CD4-positive, alpha-beta T cell treated with Interleukin-10 for 1 hour (primary cell): ENCODE measurements around the gene P2RX6.
"Not testable (repeated sequence)": the region's sequence is repeated elsewhere in the genome, so short reads cannot be mapped to it uniquely, and the experiment has no call there.

ENCODE experiments used
- DNase-seq: peaks from one replicate; pipeline ENCODE4 v3.0.0-alpha.2; 2020

P2RX6 gene

DNA sequence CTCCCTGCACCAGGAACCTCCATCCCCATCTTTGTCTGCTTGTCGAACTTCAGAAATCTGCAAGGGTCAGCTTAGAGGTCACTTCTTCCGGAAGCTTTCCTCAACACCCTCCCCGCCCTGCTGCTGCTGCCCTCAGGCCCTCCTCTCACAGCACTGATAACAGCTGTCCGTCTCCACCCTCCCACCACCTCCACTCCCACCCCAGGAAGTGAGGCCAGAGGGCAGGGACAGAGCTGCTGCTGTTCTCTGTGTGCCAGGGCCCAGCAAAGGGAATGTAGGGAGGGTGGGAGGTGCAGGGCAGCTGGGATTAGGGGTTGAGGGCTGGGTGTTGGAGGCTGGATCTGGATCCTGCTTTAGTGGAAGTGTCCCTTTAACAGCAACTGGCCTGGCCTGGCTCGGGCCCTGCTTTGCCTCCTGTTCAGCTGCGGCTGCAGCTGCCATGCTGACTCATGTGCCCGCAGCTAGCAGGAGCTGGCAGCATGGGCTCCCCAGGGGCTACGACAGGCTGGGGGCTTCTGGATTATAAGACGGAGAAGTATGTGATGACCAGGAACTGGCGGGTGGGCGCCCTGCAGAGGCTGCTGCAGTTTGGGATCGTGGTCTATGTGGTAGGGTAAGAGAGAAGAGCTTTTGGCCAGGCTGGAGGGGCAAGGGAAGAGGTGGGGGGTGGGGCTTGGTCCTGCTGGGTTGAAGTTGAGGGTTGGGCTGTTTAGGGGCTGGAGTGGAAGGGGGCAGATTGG lies at the start of gene P2RX6:
P2RX6 (plus strand) TSS at position 440 of the 740 bp plus-strand sequence; CDS start at position 450, 10 bp downstream.
- DNase-seq = no peak

- no peak for DNase-seq
Measured at GRCh38 chr22:20965888-20966855, 48.8 kb upstream of the P2RX6 start.

DNA sequence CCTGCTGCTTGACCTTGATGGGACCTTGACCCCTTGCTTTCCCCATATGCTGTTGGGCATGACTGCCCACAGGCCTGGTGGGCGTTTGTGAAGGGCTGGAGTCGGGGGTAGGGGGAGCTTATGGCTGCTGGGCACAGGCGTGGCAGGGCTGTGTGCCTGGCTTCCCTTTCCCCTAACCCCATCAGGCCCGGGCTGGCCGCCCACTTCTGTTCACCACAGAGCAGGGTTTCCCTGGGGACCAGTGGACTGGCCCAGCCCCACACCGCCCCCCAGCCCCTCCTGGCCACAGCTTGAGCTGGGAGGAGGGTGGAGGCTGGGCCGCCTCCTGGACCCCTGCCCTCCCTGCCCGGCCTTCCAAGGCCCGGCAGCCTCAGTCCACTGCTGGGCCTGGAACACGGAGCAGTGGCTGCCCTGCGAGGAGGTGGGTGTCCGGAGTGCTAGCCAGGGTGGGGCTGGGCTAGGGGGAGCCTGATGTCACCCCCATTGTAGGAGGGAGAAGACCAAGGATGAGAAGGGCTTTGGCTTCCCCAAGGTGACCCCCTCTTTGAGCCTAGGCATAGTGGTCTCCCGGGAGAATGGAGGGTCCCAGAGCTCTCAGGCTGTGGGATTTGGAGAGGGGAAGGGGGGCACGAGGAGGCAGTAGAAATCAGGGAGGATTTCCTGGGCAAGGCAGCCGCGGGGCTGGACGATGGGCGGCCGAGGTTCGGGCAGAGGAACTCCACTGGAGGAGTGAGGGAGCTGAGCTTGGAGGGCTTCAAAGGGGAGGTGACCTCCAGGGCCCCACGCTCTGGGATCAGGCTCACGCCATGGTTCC lies 47.9 kb upstream of the P2RX6 start, which contains the start of gene AIFM3:
AIFM3 (plus strand) TSS at position 373 of the 814 bp plus-strand sequence. CDS start 690 bp downstream, outside the sequence.
- no peak for DNase-seq

DNA sequence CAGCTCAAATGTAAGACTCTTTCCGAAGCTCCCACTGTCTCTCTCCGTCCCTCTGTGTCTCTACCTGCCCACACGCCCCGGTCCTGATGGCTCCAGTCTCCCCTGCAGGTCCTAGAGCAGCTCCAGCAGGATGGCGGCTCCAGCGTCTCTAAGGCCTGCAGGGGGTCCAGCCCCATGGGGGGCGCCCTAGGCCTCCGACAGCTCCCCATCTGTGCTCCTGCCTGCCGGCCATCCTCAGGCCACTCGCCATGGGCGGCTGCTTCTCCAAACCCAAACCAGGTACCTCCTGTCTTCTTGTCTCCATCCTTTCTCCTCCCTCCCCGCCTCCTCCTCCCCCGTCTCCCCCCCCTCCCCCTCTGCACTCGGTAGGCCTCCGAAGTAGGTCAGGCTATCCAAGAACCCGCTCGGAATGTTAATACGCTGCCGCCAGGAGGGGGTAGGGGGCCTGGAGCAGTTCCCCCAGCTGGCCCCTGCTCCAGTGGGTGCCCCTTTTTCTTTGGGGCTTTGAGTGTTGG lies 47.2 kb upstream of the P2RX6 start:
- no peak for DNase-seq

DNA sequence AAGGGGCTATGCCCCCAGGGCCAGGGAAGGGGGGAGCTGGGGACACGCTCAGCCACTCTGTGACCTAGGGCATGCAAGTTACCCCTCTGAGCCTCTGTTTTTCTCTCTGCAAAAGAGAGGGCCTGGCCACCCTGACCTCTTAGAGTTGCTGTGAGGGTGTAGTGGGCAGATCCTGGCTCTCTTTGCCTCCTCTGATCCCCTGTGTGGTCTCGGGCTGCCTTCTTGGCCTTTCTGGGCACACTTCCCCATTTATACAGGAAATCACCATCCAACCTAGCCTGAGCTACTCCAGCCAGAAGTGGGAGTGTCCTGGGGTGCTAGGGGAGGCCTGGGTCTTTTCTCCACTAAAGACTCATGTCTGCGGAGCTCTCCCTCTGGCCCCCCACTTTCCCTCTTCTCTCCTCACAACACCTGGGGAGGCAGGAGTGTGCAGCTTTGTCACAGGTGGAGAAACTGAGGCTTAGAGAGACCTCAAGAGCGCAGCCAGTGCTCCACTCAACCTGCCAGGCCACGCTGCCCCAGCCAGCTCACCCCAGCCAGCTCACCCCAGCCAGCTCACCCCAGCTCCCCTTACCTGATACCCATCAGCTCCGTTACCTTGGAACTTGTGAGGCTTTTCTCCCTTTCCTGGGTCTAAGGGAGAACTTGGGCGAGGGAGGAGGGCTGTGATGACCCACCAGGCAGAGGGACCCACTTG lies 46.5 kb upstream of the P2RX6 start:
- DNase-seq = no peak

GRCh38 chr22:20970939-20971657 lies 43.9 kb upstream of the P2RX6 start:
- DNase-seq = no peak

DNA sequence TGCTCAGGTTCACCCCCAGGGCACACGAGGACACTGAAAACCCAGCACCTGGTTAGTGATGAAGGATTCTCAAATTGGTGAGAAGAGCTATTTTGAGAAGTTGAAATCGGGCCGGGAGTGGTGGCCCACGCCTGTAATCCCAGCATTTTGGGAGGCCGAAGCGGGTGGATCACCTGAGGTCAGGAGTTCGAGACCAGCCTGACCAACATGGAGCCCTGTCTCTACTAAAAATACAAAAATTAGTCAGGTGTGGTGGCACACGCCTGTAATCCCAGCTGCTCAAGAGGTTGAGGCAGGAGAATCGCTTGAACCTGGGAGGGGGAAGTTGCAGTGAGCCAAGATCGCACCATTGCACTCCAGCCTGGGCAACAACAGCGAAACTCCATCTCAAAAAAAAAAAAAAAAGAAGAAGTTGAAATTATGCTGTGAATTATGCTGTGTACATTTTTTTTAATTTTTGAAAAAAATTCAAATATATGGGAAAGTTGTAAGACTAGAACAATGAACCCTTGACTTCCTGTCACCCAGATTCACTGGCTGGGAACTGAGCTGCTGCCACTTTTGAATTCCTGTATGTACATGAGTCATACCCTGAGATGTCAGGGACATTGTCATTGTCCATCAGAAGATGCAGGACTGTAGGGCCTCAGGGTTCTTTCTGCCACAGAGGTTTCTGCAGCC lies 42.8 kb upstream of the P2RX6 start:
- DNase-seq = not testable (repeated sequence)

DNA sequence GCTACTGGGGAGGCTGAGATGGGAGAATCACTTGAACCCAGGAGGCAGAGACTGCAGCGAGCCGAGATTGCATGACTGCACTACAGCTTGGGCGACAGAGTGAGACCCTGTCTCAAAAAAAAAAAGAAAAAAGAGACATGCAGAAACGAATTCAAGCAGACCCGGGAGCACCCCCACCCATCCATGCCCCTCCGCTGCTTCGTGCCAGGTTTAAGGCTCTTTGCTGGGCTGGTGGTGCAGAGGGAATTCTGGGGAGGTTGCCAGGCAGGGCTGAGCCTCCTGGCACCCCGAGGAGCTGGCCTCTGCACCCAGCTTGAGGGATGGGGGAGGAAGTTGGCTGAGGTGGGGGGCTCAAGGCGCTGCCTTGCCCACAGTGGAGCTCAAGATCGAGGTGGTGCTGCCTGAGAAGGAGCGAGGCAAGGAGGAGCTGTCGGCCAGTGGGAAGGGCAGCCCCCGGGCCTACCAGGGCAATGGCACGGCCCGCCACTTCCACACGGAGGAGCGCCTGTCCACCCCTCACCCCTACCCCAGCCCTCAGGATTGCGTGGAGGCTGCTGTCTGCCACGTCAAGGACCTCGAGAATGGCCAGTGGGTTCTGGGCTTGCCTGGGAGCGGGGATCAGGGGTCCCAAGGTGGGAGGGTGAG lies 41.9 kb upstream of the P2RX6 start:
- DNase-seq = no peak

DNA sequence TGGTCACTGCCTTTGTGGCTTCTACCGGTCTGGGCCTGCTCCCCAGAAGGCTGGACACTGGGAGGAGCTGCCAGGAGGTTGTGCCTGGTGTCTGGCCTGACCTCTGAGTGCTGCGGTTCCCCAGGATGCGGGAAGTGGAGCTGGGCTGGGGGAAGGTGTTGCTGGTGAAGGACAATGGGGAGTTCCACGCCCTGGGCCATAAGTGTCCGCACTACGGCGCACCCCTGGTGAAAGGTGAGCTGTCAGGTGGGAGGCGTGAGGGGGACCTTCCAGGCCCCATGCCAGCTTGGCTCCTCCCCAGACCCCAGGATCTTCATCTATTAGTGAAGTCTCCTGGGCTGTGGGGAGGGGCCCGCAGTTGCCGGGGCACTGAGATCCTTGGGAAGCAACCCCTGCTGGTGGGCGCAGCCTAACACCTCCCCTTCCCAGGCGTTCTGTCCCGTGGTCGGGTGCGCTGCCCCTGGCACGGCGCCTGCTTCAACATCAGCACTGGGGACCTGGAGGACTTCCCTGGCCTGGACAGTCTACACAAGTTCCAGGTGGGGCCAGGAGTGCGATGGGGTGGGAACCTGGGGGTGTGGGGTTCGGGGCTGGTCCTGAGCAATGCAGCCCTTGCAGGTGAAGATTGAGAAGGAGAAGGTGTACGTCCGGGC lies 41.2 kb upstream of the P2RX6 start:
- DNase-seq = no peak

- no peak for DNase-seq
Measured at GRCh38 chr22:20974336-20974955, 40.5 kb upstream of the P2RX6 start.

DNA sequence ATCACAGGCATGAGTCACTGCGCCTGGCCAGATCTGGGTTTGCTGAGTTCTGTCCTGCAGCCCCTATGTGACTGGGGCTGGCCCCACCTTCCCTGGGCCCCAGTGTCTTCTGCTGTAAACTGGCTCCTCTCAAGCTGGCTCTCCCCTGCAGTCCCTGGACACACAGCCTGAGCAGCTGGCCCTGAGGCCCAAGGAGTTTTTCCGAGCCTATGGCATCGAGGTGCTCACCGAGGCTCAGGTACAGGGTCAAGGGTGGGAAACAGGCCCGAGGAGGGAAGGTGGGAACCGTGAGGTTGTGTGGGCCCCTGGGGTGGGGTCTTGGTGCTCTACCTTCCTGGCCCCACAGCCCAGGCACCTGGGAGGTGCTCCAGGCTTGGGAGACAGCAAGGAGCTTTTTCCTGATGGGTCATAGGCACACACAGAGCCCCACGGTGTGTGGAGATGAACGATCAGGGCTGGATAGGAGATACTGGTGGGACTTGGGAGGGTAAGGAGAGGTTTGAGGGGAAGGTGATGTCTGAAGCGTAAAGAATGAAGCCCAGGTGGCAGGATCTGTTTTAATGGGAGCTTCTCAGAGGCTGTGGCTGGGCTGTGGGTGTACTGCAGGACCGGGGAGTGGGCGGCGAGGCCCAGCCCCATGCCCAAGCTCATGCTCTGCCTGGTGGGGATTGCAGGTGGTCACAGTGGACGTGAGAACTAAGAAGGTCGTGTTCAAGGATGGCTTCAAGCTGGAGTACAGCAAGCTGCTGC lies 39.2 kb upstream of the P2RX6 start:
- no peak for DNase-seq

DNA sequence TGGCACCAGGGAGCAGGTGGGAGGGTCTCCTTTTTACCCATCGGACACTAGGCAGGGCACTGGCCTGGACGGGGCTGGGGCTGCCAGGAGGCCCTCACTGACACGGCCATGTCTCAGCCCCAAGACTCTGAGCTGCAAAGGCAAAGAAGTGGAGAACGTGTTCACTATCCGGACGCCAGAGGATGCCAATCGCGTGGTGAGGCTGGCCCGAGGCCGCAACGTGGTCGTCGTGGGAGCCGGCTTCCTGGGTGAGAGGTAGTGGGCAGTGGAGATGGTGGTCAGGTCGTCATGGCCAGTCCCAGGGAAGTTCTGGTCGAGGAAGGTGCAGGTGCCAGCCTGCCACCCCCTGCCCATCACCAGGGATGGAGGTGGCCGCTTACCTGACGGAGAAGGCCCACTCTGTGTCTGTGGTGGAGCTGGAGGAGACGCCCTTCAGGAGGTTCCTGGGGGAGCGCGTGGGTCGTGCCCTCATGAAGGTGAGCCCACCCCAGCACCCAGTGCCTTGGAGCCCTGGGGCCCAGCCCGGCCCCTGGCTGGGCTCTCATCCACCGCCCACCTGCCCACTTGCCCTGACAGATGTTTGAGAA lies 38.6 kb upstream of the P2RX6 start:
- DNase-seq = no peak

- DNase-seq = no peak
Measured at GRCh38 chr22:20977019-20977418, 37.9 kb upstream of the P2RX6 start.

- no peak for DNase-seq
Measured at GRCh38 chr22:20977516-20978170, 37.3 kb upstream of the P2RX6 start.

DNA sequence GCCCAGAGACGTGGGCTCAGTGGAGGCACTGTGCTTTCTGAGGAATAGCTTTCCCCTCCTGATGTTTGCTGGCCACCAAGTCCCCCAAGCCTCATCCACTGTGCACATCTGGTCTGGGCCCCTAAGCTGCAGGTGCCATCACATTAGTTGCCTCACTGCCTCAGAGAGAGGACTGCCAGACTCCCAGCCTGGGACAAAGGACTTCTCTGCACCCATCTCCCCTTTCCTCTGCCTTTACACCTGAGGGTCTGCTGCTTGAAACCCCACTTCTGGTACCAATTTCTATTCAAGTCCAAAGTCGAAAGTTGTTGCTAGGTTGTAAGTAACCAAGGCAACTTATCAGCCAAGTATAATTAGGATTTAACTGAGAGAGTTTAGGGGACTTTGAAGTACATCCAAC lies 36.5 kb upstream of the P2RX6 start:
- no peak for DNase-seq

DNA sequence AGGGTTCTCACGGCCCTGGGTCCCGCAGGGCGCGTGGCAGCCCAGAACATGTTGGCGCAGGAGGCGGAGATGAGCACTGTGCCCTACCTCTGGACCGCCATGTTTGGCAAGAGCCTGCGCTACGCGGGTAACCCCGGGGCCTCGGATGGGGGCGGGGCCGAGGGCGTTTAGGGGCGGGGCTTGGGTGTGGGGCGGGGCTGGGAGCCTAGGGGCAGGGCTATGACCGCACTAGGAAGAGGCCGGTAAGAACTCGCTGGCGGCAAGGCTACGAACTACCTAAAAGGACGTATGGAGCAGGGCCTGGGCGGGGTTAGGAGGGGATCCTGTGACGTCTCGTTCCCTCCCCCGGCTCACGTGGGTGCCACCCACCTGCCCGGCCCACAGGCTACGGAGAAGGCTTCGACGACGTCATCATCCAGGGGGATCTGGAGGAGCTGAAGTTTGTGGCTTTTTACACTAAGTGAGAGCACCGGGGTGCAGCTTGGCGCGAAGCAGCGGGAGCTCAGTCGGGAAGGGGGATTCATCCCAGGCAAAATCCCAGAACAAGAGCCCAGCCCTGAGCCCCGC lies 35.6 kb upstream of the P2RX6 start:
- peak; percentile 72 for DNase-seq

DNA sequence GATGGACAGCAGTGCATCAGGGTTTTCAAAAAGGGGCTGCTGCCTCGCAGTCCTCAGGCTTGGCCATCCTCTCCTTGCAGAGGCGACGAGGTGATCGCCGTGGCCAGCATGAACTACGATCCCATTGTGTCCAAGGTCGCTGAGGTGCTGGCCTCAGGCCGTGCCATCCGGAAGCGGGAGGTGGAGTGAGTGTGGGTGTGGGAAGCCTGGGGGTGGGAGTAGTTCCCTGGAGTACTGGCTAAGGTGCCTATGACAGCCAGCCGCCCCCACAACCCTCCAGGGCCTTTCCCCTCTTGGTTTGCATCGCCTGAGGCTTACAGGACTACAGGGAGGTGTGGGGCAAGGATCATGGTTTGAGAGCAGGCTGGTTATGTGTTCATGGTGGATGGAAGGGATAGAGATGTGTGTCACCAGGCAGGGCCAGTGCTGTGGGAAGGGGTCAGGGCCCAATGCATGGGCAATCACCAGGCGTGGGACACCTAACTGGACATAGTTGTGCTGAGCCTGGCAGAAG lies 35.0 kb upstream of the P2RX6 start:
- DNase-seq = no peak
